Hindlimb muscle (tissue), 1 donor: ENCODE data around the gene ZNF688. TPM values are rescaled to one million over a fixed set of nuclear protein-coding genes. Genes with fewer than 3 reads are reported as not detected.
"Not testable (repeated sequence)": the region's sequence is repeated elsewhere in the genome, so short reads cannot be mapped to it uniquely, and the experiment has no call there.

Experiments used
- DNase-seq: peaks from one replicate; pipeline ENCODE4 v3.0.0-alpha.2; 2013
- polyA plus RNA-seq: library from polyadenylated mRNA; unstranded; fragments of 120-200 nt; gene quantifications from one replicate; pipeline ENCODE4 v1.2.1, GENCODE V29; 2013; ENCODE audit not compliant: insufficient read length

ZNF688 gene
- 9.7 TPM for polyA plus RNA-seq

- peak; percentile 96 for DNase-seq
These were observed at the start of gene ZNF688 for GRCh38 chr16:30571445-30572322. TSS of gene ZNF688 (minus strand) at chr16:30571714. CDS start at chr16:30571629, 85 bp downstream.

DNA sequence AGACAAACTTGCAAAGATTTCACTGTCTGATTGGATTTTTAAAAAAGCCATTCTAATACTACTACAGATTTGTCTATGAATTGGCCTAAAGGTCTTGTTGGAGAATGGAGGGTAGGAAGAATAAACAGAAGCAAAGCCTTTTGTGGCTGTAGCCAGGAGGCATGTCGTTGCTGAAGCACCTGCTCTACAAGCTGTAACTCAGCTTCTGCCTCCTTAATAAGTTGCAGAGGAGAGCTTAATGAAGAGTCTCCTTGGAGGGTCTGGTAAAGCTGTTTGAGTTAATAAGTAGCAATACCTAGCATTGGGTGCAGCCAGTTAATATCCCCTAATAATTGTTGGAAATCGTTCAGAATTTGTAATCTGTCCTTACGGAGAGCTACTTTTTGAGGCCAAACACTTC lies 48.7 kb upstream of the ZNF688 start:
- DNase-seq = no peak

DNA sequence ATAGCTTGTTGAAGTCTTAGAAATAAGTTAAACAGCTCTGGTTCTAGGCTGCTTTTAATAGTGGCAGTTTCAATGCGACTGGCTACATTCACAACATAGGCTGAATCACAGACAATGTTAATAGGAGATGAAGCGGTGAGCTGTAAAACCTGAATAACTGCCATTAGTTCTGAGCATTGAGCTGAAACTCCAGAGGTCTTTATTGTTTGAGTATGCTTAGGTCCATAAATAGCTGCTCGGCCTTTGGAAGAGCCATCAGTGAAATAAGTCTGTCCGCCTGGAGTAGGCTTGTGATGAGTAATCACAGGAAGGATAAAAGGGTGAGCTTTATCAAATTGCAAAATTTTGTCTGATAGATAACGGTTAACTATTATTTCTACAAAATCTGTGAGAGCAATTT lies 48.1 kb upstream of the ZNF688 start:
- DNase-seq = no peak

DNA sequence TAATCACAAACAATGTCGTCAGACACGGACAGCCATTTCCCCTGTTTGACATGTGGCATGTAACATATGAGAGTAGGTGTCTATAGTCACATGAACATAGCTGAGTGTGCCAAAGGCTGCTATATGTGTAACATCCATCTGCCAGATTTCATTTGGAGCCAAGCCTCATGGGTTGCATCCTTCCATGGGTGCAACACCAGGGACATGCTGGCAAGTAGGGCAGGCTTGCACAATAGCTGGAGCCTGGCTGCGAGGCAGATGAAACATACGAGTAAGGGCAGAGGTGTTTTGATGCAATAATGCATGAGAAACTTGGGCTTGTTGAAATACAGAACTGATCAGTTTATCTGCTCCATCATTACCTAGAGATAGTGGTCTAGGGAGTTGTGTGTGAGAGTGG lies 47.7 kb upstream of the ZNF688 start:
- DNase-seq = no peak

GRCh38 chr16:30615358-30616091 lies 44.0 kb upstream of the ZNF688 start:
- no peak for DNase-seq

- DNase-seq = peak; percentile 98
These were observed 38.7 kb upstream of the ZNF688 start, which contains the start of gene ZNF689 for GRCh38 chr16:30609926-30610839. TSS of gene ZNF689 (minus strand) at chr16:30610389. CDS start at chr16:30610041, 348 bp downstream.

DNA sequence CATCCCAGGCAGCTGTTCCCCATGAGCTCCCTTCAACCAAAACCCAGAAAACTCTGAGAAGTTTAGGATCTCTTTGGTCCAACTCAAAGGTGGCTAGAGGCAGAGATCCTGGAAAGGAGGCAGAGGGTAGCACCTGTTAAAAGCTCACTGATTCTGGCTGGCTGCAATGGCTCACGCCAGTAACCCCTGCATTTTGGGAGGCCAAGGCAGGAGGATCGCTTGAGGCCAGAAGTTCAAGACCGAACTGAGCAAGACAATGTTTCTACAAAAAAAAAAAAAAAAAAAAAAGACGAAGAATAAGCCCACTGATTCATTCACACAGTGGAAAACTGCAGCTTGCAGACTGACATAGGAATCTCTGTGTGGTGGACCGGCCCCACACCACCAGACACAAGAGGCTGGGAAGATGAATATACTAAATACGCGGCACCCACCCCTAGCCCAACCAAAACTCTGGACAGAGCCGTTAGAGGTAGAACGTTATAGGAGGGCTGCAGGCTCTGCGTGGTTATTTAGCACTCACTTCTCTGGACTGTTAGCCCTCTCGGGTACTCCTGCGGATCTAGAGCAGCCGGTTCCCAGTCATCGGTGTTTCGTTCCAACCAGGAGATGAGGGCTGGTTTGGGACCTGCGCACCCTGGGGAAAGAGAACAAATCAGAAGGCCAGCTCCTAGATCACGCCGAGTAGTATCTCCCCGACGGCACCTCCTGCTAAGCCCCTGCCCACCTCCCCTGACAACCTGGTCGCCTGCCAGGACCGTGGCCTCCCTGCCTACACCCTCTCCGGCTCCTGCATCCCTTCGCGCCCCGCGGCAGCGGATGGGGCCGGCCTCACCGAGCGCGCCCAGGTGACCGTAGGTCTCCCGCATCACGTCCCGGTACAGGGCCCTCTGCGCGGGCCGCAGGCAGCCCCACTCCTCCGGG lies 37.8 kb upstream of the ZNF688 start:
- peak; percentile 42 for DNase-seq

DNA sequence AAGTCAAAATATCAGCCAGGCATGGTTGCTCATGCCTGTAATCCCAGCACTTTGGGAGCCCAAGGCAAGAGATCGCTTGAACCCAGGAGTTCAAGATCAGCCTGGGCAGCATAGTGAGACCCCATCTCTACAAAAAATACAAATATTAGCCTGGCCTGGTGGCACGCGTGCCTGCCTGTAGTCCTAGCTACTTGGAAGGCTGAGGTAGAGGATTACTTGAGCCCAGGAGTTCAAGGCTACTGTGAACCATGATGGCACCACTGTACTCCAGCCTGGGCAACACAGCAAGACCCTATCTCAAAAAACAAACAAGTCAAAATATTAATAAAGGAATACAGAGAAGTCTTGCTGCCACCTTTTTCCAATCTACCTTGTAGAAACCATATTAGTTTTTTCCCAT lies 34.5 kb upstream of the ZNF688 start:
- DNase-seq = no peak

DNA sequence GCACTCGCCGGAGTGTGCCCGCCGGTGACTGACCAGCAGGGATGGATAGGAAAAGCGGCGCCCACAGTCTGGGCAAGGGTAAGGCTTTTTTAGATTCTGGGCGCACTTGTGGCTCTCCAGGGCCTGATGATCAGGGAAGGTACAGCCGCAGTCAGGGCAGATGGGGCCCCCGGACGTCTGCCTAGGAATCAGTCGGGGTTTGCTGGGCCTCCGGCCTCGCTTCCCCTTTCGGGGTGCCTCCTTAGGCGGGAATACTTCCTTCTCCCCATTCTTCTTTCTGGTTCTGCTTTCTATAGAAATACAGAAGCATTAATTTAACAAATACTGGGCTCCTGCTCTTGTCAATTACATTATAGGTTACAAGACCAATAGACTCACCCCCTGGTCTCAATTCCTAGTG lies 33.6 kb upstream of the ZNF688 start:
- peak; percentile 21 for DNase-seq

DNA sequence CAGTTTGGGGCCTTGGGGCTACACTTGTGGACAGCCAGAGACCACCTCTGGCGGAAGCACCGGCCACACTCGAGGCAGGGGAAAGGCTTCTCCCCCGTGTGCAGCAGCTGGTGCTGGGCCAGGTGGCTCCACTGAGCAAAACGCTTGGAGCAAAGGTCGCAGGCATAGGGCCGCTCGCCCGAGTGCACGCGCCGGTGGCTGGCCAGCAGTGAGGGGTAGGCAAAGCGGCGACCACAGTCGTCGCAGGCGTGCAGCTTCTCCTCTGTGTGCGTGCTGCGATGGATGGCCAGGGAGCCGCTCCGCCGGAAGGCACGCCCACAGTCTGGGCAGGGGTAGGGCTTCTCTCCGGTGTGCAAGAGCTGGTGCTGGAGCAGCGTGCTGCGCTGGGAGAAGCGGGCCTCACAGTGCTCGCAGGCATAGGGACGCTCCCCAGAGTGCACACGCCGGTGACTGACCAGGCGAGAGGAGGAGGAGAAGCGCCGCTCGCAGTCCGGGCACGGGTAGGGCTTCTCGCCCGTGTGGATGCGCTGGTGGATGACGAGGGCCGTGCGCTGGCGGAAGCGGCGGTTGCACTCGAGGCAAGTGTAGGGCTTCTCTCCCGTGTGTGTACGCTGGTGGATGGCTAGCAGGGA lies 32.9 kb upstream of the ZNF688 start:
- no peak for DNase-seq

GRCh38 chr16:30603945-30604315 lies 32.4 kb upstream of the ZNF688 start:
- no peak for DNase-seq

- DNase-seq = peak; percentile 28
These were observed 31.2 kb upstream of the ZNF688 start for GRCh38 chr16:30602616-30603277.

GRCh38 chr16:30601966-30602365 lies 30.5 kb upstream of the ZNF688 start:
- no peak for DNase-seq

- no peak for DNase-seq
These were observed 29.4 kb upstream of the ZNF688 start for GRCh38 chr16:30600929-30601328.

GRCh38 chr16:30600215-30600614 lies 28.7 kb upstream of the ZNF688 start:
- DNase-seq = no peak

GRCh38 chr16:30592871-30593270 lies 21.4 kb upstream of the ZNF688 start:
- DNase-seq = no peak

- DNase-seq = not testable (repeated sequence)
These were observed 19.4 kb upstream of the ZNF688 start for GRCh38 chr16:30590869-30591268.

DNA sequence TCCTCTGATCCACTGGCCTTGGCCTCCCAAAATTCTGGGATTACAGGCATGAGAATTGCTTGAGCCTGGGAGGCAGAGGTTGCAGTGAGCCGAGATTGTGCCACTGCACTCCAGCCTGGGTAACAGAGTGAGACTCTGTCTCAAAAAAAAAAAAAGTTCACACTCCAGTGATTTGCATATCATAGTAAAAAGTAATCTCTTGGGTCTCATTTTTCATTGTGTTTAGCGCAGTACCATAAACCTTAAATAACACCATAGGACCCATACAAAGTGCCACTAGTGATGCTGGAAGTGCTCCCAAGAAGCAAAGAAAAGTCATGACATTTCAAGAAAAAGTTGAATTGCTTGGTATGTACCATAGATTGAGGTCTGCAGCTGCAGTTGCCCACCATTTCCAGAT lies 18.1 kb upstream of the ZNF688 start:
- DNase-seq = not testable (repeated sequence)

DNA sequence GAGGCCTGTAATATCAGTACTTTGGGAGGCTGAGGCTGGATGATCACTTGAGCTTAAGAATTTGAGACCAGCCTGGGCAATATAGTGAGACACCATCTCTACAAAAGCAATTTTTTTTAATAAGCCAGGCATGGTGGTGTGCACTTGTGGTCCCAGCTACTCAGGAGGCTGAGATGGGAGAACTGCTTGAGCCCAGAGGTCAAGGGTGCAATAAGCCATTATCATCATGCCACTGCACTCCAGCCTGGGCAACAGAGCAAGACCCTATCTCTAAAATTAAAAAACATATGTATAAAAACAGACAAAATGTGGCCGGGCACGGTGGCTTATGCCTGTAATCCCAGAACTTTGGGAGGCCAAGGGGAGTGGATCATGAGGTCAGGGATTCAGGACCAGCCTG lies 17.1 kb upstream of the ZNF688 start:
- no peak for DNase-seq
